Stimulated activated CD8-positive, alpha-beta memory T cell treated with anti-CD3 and anti-CD28 coated beads, Interleukin-4, amount 100 ng/mL, for 4 hours (primary cell): ENCODE measurements around the gene CDH16.
A peak's percentile ranks its signal among the peaks of the same experiment; 100 is the strongest.

Experiments
- DNase-seq, 2 donors: peaks; one replicate each; pipeline ENCODE4 v3.0.0-alpha.2; 2020; ENCODE audit warnings: low read depth in 2 of 2, low spot score in 1 of 2

The CDH16 gene

GRCh38 chr16:66930189-66930588 lies 11.5 kb upstream of the CDH16 start:
- no peak for DNase-seq

GRCh38 chr16:66928702-66929388 lies 10.2 kb upstream of the CDH16 start:
- no peak for DNase-seq

GRCh38 chr16:66927918-66928649 lies 9.4 kb upstream of the CDH16 start:
- no peak for DNase-seq

GRCh38 chr16:66926961-66927436 lies 8.3 kb upstream of the CDH16 start:
- DNase-seq, result no peak

- DNase-seq, result no peak
Observed at GRCh38 chr16:66926171-66926947, 7.7 kb upstream of the CDH16 start.

GRCh38 chr16:66925322-66925840 lies 6.7 kb upstream of the CDH16 start, which contains the start of gene RRAD:
Gene RRAD (minus strand): TSS chr16:66925535. CDS start chr16:66925179, 356 bp downstream.
- DNase-seq, result peak in 1 of 2 donors; percentile 25

- no peak for DNase-seq
Observed at GRCh38 chr16:66924527-66925321, 6.0 kb upstream of the CDH16 start.

GRCh38 chr16:66923866-66924265 lies 5.2 kb upstream of the CDH16 start:
- DNase-seq, result no peak

- no peak for DNase-seq
Observed at GRCh38 chr16:66923247-66923731, 4.6 kb upstream of the CDH16 start.

GRCh38 chr16:66921729-66922450 lies 3.2 kb upstream of the CDH16 start:
- no peak for DNase-seq

- no peak for DNase-seq
Observed at GRCh38 chr16:66920924-66921680, 2.4 kb upstream of the CDH16 start.

- DNase-seq, result no peak
Observed at GRCh38 chr16:66920299-66920590, 1.6 kb upstream of the CDH16 start.

- DNase-seq, result no peak
Observed at GRCh38 chr16:66919569-66920298, 1.0 kb upstream of the CDH16 start.

- no peak for DNase-seq
Observed at GRCh38 chr16:66918355-66918754, 330 bp downstream of the CDH16 start.

- DNase-seq, result no peak
Observed at GRCh38 chr16:66917741-66918140, 944 bp downstream of the CDH16 start.

GRCh38 chr16:66916518-66916917 lies 2.2 kb downstream of the CDH16 start:
- no peak for DNase-seq

GRCh38 chr16:66915041-66915440 lies 3.6 kb downstream of the CDH16 start:
- no peak for DNase-seq

GRCh38 chr16:66914541-66914940 lies 4.1 kb downstream of the CDH16 start:
- DNase-seq, result no peak

- no peak for DNase-seq
Observed at GRCh38 chr16:66913711-66914110, 5.0 kb downstream of the CDH16 start.
